ENCODE measurements around the gene ATG101.

- TF ChIP-seq CTCF (IDR thresholded peaks at IDR 0.05) (no peak), POLR2A (IDR thresholded peaks at IDR 0.05) (no peak)
Measured at GRCh38 chr12:52056801-52057637, 12.8 kb upstream of the ATG101 start.
